ENCODE measurements around the gene CFAP299.

CFAP299 gene

GRCh38 chr4:80592950-80593349 lies 257.4 kb downstream of the CFAP299 start:
- Histone ChIP-seq H3K36me3 (ENCODE audit: control insufficient read depth, insufficient read depth, low read length) (no peaks in the 10 kb centered on the region), H3K27ac (ENCODE audit: low read depth, low read length) (no peak overlapping the region)

GRCh38 chr4:80594701-80595100 lies 259.2 kb downstream of the CFAP299 start:
- Histone ChIP-seq H3K27ac (ENCODE audit: low read depth, low read length) (no peak overlapping the region), H3K27me3 (ENCODE audit: control insufficient read depth, insufficient read depth, low read length) (no peaks in the 10 kb centered on the region)

More at GRCh38 chr4:80592950-80593349, 257.4 kb downstream of the CFAP299 start:
- Histone ChIP-seq H3K9ac (ENCODE audit: low read depth, low read length) (no peak overlapping the region), H3K27me3 (ENCODE audit: control insufficient read depth, insufficient read depth, low read length) (no peaks in the 10 kb centered on the region), H3K4me1 (ENCODE audit: control insufficient read depth, insufficient read depth, low read length) (no peaks in the 10 kb centered on the region), H3K4me3 (ENCODE audit: low read depth, low read length) (no peak overlapping the region), H3K9me3 (ENCODE audit: control insufficient read depth, insufficient read depth, low read length) (no peaks in the 10 kb centered on the region)

GRCh38 chr4:80608281-80608980 lies 272.9 kb downstream of the CFAP299 start:
- peaks cover 1% of the 10 kb centered on the region for H3K4me1 ChIP-seq (ENCODE audit: control insufficient read depth, insufficient read depth, low read length)

More at GRCh38 chr4:80594701-80595100, 259.2 kb downstream of the CFAP299 start:
- Histone ChIP-seq H3K36me3 (ENCODE audit: control insufficient read depth, insufficient read depth, low read length) (no peaks in the 10 kb centered on the region), H3K4me1 (ENCODE audit: control insufficient read depth, insufficient read depth, low read length) (no peaks in the 10 kb centered on the region), H3K9ac (ENCODE audit: low read depth, low read length) (no peak overlapping the region), H3K9me3 (ENCODE audit: control insufficient read depth, insufficient read depth, low read length) (no peaks in the 10 kb centered on the region), H3K4me3 (ENCODE audit: low read depth, low read length) (no peak overlapping the region)

GRCh38 chr4:80610199-80610598 lies 274.7 kb downstream of the CFAP299 start:
- Histone ChIP-seq H3K9ac (ENCODE audit: low read depth, low read length) (no peak overlapping the region), H3K27me3 (ENCODE audit: control insufficient read depth, insufficient read depth, low read length) (no peaks in the 10 kb centered on the region), H3K4me3 (ENCODE audit: low read depth, low read length) (no peak overlapping the region), H3K4me1 (ENCODE audit: control insufficient read depth, insufficient read depth, low read length) (peaks cover 11% of the 10 kb centered on the region), H3K9me3 (ENCODE audit: control insufficient read depth, insufficient read depth, low read length) (no peaks in the 10 kb centered on the region), H3K27ac (ENCODE audit: low read depth, low read length) (no peak overlapping the region), H3K36me3 (ENCODE audit: control insufficient read depth, insufficient read depth, low read length) (no peaks in the 10 kb centered on the region)

More at GRCh38 chr4:80608281-80608980, 272.9 kb downstream of the CFAP299 start:
- Histone ChIP-seq H3K9me3 (ENCODE audit: control insufficient read depth, insufficient read depth, low read length) (no peaks in the 10 kb centered on the region), H3K27me3 (ENCODE audit: control insufficient read depth, insufficient read depth, low read length) (no peaks in the 10 kb centered on the region), H3K9ac (ENCODE audit: low read depth, low read length) (no peak overlapping the region), H3K36me3 (ENCODE audit: control insufficient read depth, insufficient read depth, low read length) (no peaks in the 10 kb centered on the region), H3K27ac (ENCODE audit: low read depth, low read length) (no peak overlapping the region), H3K4me3 (ENCODE audit: low read depth, low read length) (no peak overlapping the region)

- H3K27ac ChIP-seq (ENCODE audit: low read depth, low read length): no peak overlapping the region
- H3K27me3 ChIP-seq (ENCODE audit: control insufficient read depth, insufficient read depth, low read length): no peaks in the 10 kb centered on the region
- no peak overlapping the region for H3K9ac ChIP-seq (ENCODE audit: low read depth, low read length)
- peaks cover 11% of the 10 kb centered on the region for H3K4me1 ChIP-seq (ENCODE audit: control insufficient read depth, insufficient read depth, low read length)
- H3K9me3 ChIP-seq (ENCODE audit: control insufficient read depth, insufficient read depth, low read length): no peaks in the 10 kb centered on the region
- H3K36me3 ChIP-seq (ENCODE audit: control insufficient read depth, insufficient read depth, low read length): no peaks in the 10 kb centered on the region
- no peak overlapping the region for H3K4me3 ChIP-seq (ENCODE audit: low read depth, low read length)
These were observed 275.5 kb downstream of the CFAP299 start for GRCh38 chr4:80610845-80611677.

- H3K36me3 ChIP-seq (ENCODE audit: control insufficient read depth, insufficient read depth, low read length): no peaks in the 10 kb centered on the region
- H3K27ac ChIP-seq (ENCODE audit: low read depth, low read length): no peak overlapping the region
- no peak overlapping the region for H3K9ac ChIP-seq (ENCODE audit: low read depth, low read length)
These were observed 276.1 kb downstream of the CFAP299 start for GRCh38 chr4:80611678-80611979.

GRCh38 chr4:80613470-80613869 lies 277.9 kb downstream of the CFAP299 start:
- Histone ChIP-seq H3K9me3 (ENCODE audit: control insufficient read depth, insufficient read depth, low read length) (no peaks in the 10 kb centered on the region), H3K27ac (ENCODE audit: low read depth, low read length) (no peak overlapping the region), H3K27me3 (ENCODE audit: control insufficient read depth, insufficient read depth, low read length) (no peaks in the 10 kb centered on the region), H3K36me3 (ENCODE audit: control insufficient read depth, insufficient read depth, low read length) (no peaks in the 10 kb centered on the region), H3K9ac (ENCODE audit: low read depth, low read length) (no peak overlapping the region), H3K4me3 (ENCODE audit: low read depth, low read length) (no peak overlapping the region), H3K4me1 (ENCODE audit: control insufficient read depth, insufficient read depth, low read length) (peaks cover 11% of the 10 kb centered on the region)

More at GRCh38 chr4:80611678-80611979, 276.1 kb downstream of the CFAP299 start:
- Histone ChIP-seq H3K9me3 (ENCODE audit: control insufficient read depth, insufficient read depth, low read length) (no peaks in the 10 kb centered on the region), H3K27me3 (ENCODE audit: control insufficient read depth, insufficient read depth, low read length) (no peaks in the 10 kb centered on the region), H3K4me3 (ENCODE audit: low read depth, low read length) (no peak overlapping the region), H3K4me1 (ENCODE audit: control insufficient read depth, insufficient read depth, low read length) (peaks cover 11% of the 10 kb centered on the region)

- Histone ChIP-seq H3K9me3 (ENCODE audit: control insufficient read depth, insufficient read depth, low read length) (no peaks in the 10 kb centered on the region), H3K27me3 (ENCODE audit: control insufficient read depth, insufficient read depth, low read length) (no peaks in the 10 kb centered on the region), H3K9ac (ENCODE audit: low read depth, low read length) (no peak overlapping the region), H3K36me3 (ENCODE audit: control insufficient read depth, insufficient read depth, low read length) (no peaks in the 10 kb centered on the region), H3K4me3 (ENCODE audit: low read depth, low read length) (no peak overlapping the region), H3K4me1 (ENCODE audit: control insufficient read depth, insufficient read depth, low read length) (peaks cover 11% of the 10 kb centered on the region), H3K27ac (ENCODE audit: low read depth, low read length) (no peak overlapping the region)
These were observed 278.8 kb downstream of the CFAP299 start for GRCh38 chr4:80614319-80614718.

GRCh38 chr4:80615099-80615498 lies 279.6 kb downstream of the CFAP299 start:
- Histone ChIP-seq H3K4me1 (ENCODE audit: control insufficient read depth, insufficient read depth, low read length) (peaks cover 11% of the 10 kb centered on the region), H3K9me3 (ENCODE audit: control insufficient read depth, insufficient read depth, low read length) (no peaks in the 10 kb centered on the region), H3K27ac (ENCODE audit: low read depth, low read length) (no peak overlapping the region), H3K9ac (ENCODE audit: low read depth, low read length) (no peak overlapping the region), H3K36me3 (ENCODE audit: control insufficient read depth, insufficient read depth, low read length) (no peaks in the 10 kb centered on the region), H3K27me3 (ENCODE audit: control insufficient read depth, insufficient read depth, low read length) (no peaks in the 10 kb centered on the region), H3K4me3 (ENCODE audit: low read depth, low read length) (no peak overlapping the region)

GRCh38 chr4:80619070-80619674 lies 283.6 kb downstream of the CFAP299 start:
- Histone ChIP-seq H3K36me3 (ENCODE audit: control insufficient read depth, insufficient read depth, low read length) (no peaks in the 10 kb centered on the region), H3K27me3 (ENCODE audit: control insufficient read depth, insufficient read depth, low read length) (no peaks in the 10 kb centered on the region), H3K27ac (ENCODE audit: low read depth, low read length) (no peak overlapping the region), H3K4me3 (ENCODE audit: low read depth, low read length) (no peak overlapping the region), H3K4me1 (ENCODE audit: control insufficient read depth, insufficient read depth, low read length) (peaks cover 4% of the 10 kb centered on the region; the same call in 1 of the 2 replicates), H3K9ac (ENCODE audit: low read depth, low read length) (no peak overlapping the region), H3K9me3 (ENCODE audit: control insufficient read depth, insufficient read depth, low read length) (no peaks in the 10 kb centered on the region)

GRCh38 chr4:80631861-80632260 lies 296.3 kb downstream of the CFAP299 start:
- no peaks in the 10 kb centered on the region for H3K27me3 ChIP-seq (ENCODE audit: control insufficient read depth, insufficient read depth, low read length)
- H3K36me3 ChIP-seq (ENCODE audit: control insufficient read depth, insufficient read depth, low read length): no peaks in the 10 kb centered on the region

More at GRCh38 chr4:80631861-80632260, 296.3 kb downstream of the CFAP299 start:
- H3K4me3 ChIP-seq (ENCODE audit: low read depth, low read length): no peak overlapping the region
- H3K4me1 ChIP-seq (ENCODE audit: control insufficient read depth, insufficient read depth, low read length): no peaks in the 10 kb centered on the region
- H3K9ac ChIP-seq (ENCODE audit: low read depth, low read length): no peak overlapping the region
- H3K27ac ChIP-seq (ENCODE audit: low read depth, low read length): no peak overlapping the region
- no peaks in the 10 kb centered on the region for H3K9me3 ChIP-seq (ENCODE audit: control insufficient read depth, insufficient read depth, low read length)
